Prostate gland (tissue), 2 donors: ENCODE measurements around the gene SHISA7.

Experiments used
- POLR2AphosphoS5 ChIP-seq: sonication (generic); formaldehyde crosslinking; IDR thresholded peaks from one replicate; pipeline ENCODE4 v1.6.1; 2017; ENCODE audit warnings: antibody characterized with exemption
- TF ChIP-seq, protein P1 (sequence below), 4 experiments: fragments of 200-600 bp in 2 of 4; fragments of 450-650 bp in 2 of 4; sonication (generic) in 2 of 4; IDR thresholded peaks; 1 replicate in 3 of 4; 2 replicates in 1 of 4; pipeline ENCODE4 v1.5.1; 2016 to 2019; ENCODE audit warnings: antibody characterized with exemption in 4 of 4, mild to moderate bottlenecking in 2 of 4, moderate library complexity in 2 of 4

DNA sequence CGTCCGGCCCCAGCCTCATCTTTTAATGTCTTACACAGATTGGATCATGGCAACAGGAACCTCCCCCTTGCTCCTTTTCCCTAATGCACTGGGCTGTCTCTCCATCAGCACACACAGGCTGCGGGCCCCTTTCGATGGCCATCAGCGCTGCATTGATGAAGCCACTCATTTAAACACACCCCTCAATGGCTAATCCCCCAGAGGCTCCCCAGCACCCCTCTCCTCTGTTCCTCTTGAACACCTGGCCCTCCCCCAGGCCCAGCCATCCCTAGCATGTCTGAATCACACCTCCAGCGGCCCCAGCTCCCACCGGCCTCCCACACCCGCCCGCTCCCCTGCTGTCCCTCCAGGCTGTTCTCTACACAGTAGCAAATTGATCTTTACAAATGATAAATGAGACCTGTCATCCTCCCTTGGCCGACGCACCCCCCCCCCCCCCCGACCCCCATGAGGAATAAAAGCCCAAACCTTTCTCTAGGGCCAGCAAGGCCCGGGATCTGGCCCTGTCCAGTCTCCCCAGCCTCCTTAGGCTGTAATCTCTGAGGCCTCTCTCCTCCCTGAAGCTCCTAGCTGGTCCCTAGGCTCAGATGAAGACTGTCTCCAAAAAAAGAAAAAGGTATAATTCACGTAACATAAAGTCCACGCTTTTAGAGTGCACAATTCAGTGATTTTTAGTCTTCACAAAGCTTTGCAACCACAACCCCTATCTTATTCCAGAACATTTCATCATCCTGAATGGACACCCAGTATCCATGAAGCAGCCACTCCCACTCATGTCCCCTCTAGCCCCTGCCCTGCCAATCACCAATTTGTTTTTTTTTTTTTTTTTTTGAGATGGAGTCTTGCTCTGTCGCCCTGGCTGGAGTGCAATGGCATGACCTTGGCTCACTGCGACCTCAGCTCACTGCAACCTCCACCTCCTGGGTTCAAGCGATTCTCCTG, 50.0 kb downstream of the SHISA7 start:
- no peak for TF ChIP-seq POLR2AphosphoS5
- TF ChIP-seq, protein P1, sequence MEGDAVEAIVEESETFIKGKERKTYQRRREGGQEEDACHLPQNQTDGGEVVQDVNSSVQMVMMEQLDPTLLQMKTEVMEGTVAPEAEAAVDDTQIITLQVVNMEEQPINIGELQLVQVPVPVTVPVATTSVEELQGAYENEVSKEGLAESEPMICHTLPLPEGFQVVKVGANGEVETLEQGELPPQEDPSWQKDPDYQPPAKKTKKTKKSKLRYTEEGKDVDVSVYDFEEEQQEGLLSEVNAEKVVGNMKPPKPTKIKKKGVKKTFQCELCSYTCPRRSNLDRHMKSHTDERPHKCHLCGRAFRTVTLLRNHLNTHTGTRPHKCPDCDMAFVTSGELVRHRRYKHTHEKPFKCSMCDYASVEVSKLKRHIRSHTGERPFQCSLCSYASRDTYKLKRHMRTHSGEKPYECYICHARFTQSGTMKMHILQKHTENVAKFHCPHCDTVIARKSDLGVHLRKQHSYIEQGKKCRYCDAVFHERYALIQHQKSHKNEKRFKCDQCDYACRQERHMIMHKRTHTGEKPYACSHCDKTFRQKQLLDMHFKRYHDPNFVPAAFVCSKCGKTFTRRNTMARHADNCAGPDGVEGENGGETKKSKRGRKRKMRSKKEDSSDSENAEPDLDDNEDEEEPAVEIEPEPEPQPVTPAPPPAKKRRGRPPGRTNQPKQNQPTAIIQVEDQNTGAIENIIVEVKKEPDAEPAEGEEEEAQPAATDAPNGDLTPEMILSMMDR (IDR thresholded peaks at IDR 0.05): no peak
